ENCODE data around the gene PPP1R36. TPM values are rescaled to one million over a fixed set of nuclear protein-coding genes. Genes with fewer than 3 reads are reported as not detected.
A peak's percentile ranks its signal among the peaks of the same experiment; 100 is the strongest.

PPP1R36 gene
- 0.50 and 0.66 TPM in 2 replicates for total RNA-seq (2021)
- long read RNA-seq, partial matches to known transcripts: 1 of 3 reads
- long read RNA-seq, other reads (novel, unspliced or antisense): 1 of 3 reads

GRCh38 chr14:64549791-64550620 lies at the start of gene PPP1R36:
TSS of gene PPP1R36 (plus strand) at chr14:64549961. CDS start at chr14:64549998, 37 bp downstream.
- Histone ChIP-seq H2BK5ac (ENCODE audit: insufficient read length, low read length) (no peak within 1 kb of the TSS), H3K4me2 (ENCODE audit: insufficient read depth, insufficient read length, low read length) (peak within 1 kb of the TSS; percentile 43), H3K23ac (ENCODE audit: insufficient read length, low read depth, low read length) (no peak within 1 kb of the TSS), H3K4ac (ENCODE audit: low read depth, low read length) (no peak within 1 kb of the TSS), H3K18ac (ENCODE audit: insufficient read length, low read depth, low read length) (no peak within 1 kb of the TSS), H3K79me1 (ENCODE audit: insufficient read depth, low read depth, low read length, poor library complexity, severe bottlenecking) (no peaks in the 10 kb centered on the region), H3K14ac (ENCODE audit: insufficient read depth, low read length) (no peak within 1 kb of the TSS), H3K9me3 (ENCODE audit: control insufficient read depth, low read depth, low read length) (no peaks in the 10 kb centered on the region), H4K91ac (ENCODE audit: insufficient read length, low read depth, low read length) (no peak within 1 kb of the TSS), H3K23me2 (ENCODE audit: insufficient read length, low read depth, low read length, poor library complexity, severe bottlenecking) (peaks cover 2% of the 10 kb centered on the region), H3K9ac (ENCODE audit: extremely low read depth, insufficient read length, low read length) (no peak within 1 kb of the TSS), H4K8ac (replicated peaks; ENCODE audit: insufficient read length, low read depth, low read length) (no peak within 1 kb of the TSS), H3K4me1 (ENCODE audit: insufficient read depth, low read length) (no peaks in the 10 kb centered on the region), H3K27ac (ENCODE audit: insufficient read length, low read depth, low read length) (no peak within 1 kb of the TSS), H3K79me2 (ENCODE audit: insufficient read depth, low read length) (no peaks in the 10 kb centered on the region), H3K27me3 (ENCODE audit: insufficient read depth, low read length) (no peaks in the 10 kb centered on the region; the same call in 1 of the 2 replicates), H3T11ph (ENCODE audit: low read length) (no peak within 1 kb of the TSS), H4K5ac (ENCODE audit: insufficient read length, low read depth, low read length) (no peak within 1 kb of the TSS), H2BK20ac (ENCODE audit: low read depth, low read length, poor library complexity, severe bottlenecking) (no peak within 1 kb of the TSS), H4K20me1 (ENCODE audit: control insufficient read depth, insufficient read depth, insufficient read length) (no peaks in the 10 kb centered on the region), H2AK5ac (ENCODE audit: insufficient read length, low read length) (no peak within 1 kb of the TSS), H2BK120ac (ENCODE audit: low read depth, low read length, poor library complexity, severe bottlenecking) (no peak within 1 kb of the TSS), H2BK15ac (ENCODE audit: low read depth, low read length) (no peak within 1 kb of the TSS), H3K56ac (ENCODE audit: insufficient read length, low read depth, low read length) (no peak within 1 kb of the TSS), H2BK12ac (ENCODE audit: insufficient read length, low read depth, low read length) (no peak within 1 kb of the TSS), H2AFZ (ENCODE audit: low read length) (no peak within 1 kb of the TSS)
- Mint-ChIP-seq H3K9me3 (no peaks in the 10 kb centered on the region), H3K4me1 (peaks cover 17 to 24% of the 10 kb centered on the region in 2 experiments), H3K27me3 (ENCODE audit: low read depth) (peaks cover 15% of the 10 kb centered on the region), H3K27ac (peak within 1 kb of the TSS in 1 of 3 experiments; percentile 36; a peak in 2 of 7 replicates), H3K36me3 (ENCODE audit: insufficient read depth in 1 of 3, low read depth in 3 of 3) (no peaks in the 10 kb centered on the region), H3K4me3 (peak within 1 kb of the TSS; percentile 56 to 74)
- peak; percentile 42 for DNase-seq
- no CpG with 5 or more reads among the region's 54 CpGs for WGBS (ENCODE audit: extremely low coverage, insufficient read length, low lambda C conversion rate)
- TF ChIP-seq CTCF (conservative IDR thresholded peaks at IDR 0.05): no peak

All from H9 (cell line).